ENCODE data around the gene TTC4. TPM values are rescaled to one million over a fixed set of nuclear protein-coding genes. Genes with fewer than 3 reads are reported as not detected.
A peak's percentile ranks its signal among the peaks of the same experiment; 100 is the strongest.

The TTC4 gene
- total RNA-seq, 1 donor from 2014 or later: 18.8 TPM

DNA sequence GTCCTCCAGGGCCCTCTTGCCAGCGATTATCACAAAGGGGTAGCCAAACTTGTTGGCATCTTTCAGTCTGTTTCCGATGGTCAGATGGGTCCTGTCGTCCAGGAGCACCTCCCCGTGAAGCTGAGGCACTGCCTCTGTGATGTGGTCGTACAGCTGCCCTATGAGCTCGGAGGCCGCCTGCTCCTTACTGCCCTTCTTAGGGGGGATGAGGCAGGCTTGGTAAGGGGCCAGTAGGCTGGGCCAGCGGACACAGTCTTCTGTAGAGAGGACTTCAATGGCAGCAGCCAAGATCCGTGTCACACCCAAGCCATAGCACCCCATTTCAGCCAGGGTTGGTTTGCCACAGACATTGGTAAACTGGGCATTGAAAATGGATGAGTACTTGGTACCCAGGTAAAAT lies 42.2 kb downstream of the TTC4 start:
- Histone ChIP-seq H3K27ac (ENCODE audit: low read depth, low read length) (no peak overlapping the region), H3K9me3 (ENCODE audit: control insufficient read depth in 3 of 3, low read length in 3 of 3) (no peaks in the 10 kb centered on the region), H3K4me3 (ENCODE audit: low read length in 3 of 3) (no peak overlapping the region), H3K4me1 (ENCODE audit: control insufficient read depth in 3 of 3, insufficient read depth in 3 of 3, low read length in 3 of 3) (no peaks in the 10 kb centered on the region), H3K36me3 (ENCODE audit: control insufficient read depth in 3 of 3, insufficient read depth in 3 of 3, low read length in 3 of 3) (peaks cover 14 to 24% (median 22%) of the 10 kb centered on the region in 3 donors), H3K27me3 (ENCODE audit: control insufficient read depth in 3 of 3, insufficient read depth in 3 of 3, low read length in 3 of 3) (no peaks in the 10 kb centered on the region), H3K9ac (ENCODE audit: low read depth in 1 of 3, low read length in 3 of 3) (no peak overlapping the region)

- no peaks in the 10 kb centered on the region for H3K9me3 ChIP-seq (ENCODE audit: control insufficient read depth in 3 of 3, low read length in 3 of 3)
- H3K9ac ChIP-seq (ENCODE audit: low read depth in 1 of 3, low read length in 3 of 3): no peak overlapping the region
- H3K27me3 ChIP-seq (ENCODE audit: control insufficient read depth in 3 of 3, insufficient read depth in 3 of 3, low read length in 3 of 3): no peaks in the 10 kb centered on the region
- H3K36me3 ChIP-seq (ENCODE audit: control insufficient read depth in 3 of 3, insufficient read depth in 3 of 3, low read length in 3 of 3): peaks cover 14 to 24% (median 22%) of the 10 kb centered on the region in 3 donors
- H3K27ac ChIP-seq (ENCODE audit: low read depth, low read length): no peak overlapping the region
- H3K4me3 ChIP-seq (ENCODE audit: low read length in 3 of 3): no peak overlapping the region
- peaks cover 4 to 5% (median 5%) of the 10 kb centered on the region in 3 donors for H3K4me1 ChIP-seq (ENCODE audit: control insufficient read depth in 3 of 3, insufficient read depth in 3 of 3, low read length in 3 of 3)
These were observed 43.2 kb downstream of the TTC4 start for GRCh38 chr1:54758678-54759348.

DNA sequence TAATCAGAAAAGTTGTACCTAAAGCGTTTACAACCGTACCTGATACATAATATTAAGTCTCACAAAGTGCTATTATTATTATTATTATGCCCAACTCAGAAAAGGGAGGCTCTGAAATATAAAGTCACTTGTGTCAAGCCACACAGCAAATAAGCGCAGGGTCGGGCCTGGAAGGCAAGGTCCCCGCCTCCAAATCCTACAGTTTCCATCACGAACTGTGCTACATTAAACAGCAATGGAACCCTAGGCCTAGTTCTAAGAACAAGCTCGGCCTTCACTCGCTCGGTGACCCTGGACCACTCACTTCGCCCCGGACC lies 48.1 kb downstream of the TTC4 start:
- no peaks in the 10 kb centered on the region for H3K9me3 ChIP-seq (ENCODE audit: control insufficient read depth in 3 of 3, low read length in 3 of 3)
- H3K27me3 ChIP-seq (ENCODE audit: control insufficient read depth in 3 of 3, insufficient read depth in 3 of 3, low read length in 3 of 3): no peaks in the 10 kb centered on the region
- peak overlapping the region; percentile 85 to 93 (median 92) for H3K9ac ChIP-seq (ENCODE audit: low read depth in 1 of 3, low read length in 3 of 3)
- peak overlapping the region; percentile 45 for H3K27ac ChIP-seq (ENCODE audit: low read depth, low read length)
- peak overlapping the region; percentile 88 to 98 (median 98) for H3K4me3 ChIP-seq (ENCODE audit: low read length in 3 of 3)
- H3K4me1 ChIP-seq (ENCODE audit: control insufficient read depth in 3 of 3, insufficient read depth in 3 of 3, low read length in 3 of 3): peaks cover 4 to 9% (median 8%) of the 10 kb centered on the region in 3 donors
- H3K36me3 ChIP-seq (ENCODE audit: control insufficient read depth in 3 of 3, insufficient read depth in 3 of 3, low read length in 3 of 3): peaks cover 1 to 3% (median 3%) of the 10 kb centered on the region in 3 donors

GRCh38 chr1:54764133-54764921 lies 48.7 kb downstream of the TTC4 start, which contains the start of gene PARS2:
TSS of gene PARS2 (minus strand) at chr1:54764523. CDS start at chr1:54759161, 5,362 bp downstream.
- Histone ChIP-seq H3K4me3 (ENCODE audit: low read length in 3 of 3) (peak within 1 kb of the TSS; percentile 92 to 98 (median 98)), H3K27ac (ENCODE audit: low read depth, low read length) (peak within 1 kb of the TSS; percentile 45)

DNA sequence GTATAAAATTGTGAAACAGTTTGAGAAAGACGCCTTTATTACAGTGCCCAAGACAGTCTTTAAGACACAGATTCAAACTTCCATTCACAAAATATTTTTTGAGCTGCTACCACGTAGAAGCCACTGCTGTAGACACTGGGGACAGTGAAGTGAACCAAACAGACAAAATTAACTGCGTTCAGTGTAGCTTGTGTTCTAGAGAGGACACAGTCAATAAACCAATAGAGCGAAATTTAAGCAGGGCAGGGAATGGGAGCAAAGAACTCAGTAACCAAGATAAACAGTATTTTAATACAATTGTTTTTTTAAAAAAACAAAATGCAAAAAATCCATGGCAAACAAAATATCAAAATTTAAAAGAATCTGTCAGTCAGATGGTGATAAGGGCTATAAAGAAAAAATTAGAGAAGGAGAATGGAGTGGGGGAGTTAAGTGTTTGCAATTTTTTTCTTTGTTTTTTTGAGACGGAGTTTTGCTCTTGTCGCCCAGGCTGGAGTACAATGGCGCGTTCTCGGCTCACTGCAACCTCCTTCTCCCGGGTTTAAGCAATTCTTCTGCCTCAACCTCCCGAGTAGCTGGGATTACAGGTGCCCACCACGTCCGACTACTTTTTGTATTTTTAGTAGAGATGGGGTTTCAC lies 49.4 kb downstream of the TTC4 start:
- H3K27me3 ChIP-seq (ENCODE audit: control insufficient read depth in 3 of 3, insufficient read depth in 3 of 3, low read length in 3 of 3): no peaks in the 10 kb centered on the region
- H3K9me3 ChIP-seq (ENCODE audit: control insufficient read depth in 3 of 3, low read length in 3 of 3): no peaks in the 10 kb centered on the region
- peak overlapping the region; percentile 30 to 92 (median 64) for H3K4me3 ChIP-seq (ENCODE audit: low read length in 3 of 3)
- peak overlapping the region; percentile 1 to 66 (median 41) for H3K9ac ChIP-seq (ENCODE audit: low read depth in 1 of 3, low read length in 3 of 3)
- peaks cover 4 to 9% (median 8%) of the 10 kb centered on the region in 3 donors for H3K4me1 ChIP-seq (ENCODE audit: control insufficient read depth in 3 of 3, insufficient read depth in 3 of 3, low read length in 3 of 3)
- H3K27ac ChIP-seq (ENCODE audit: low read depth, low read length): peak overlapping the region; percentile 5
- peaks cover 0 to 3% (median 0%) of the 10 kb centered on the region in 3 donors for H3K36me3 ChIP-seq (ENCODE audit: control insufficient read depth in 3 of 3, insufficient read depth in 3 of 3, low read length in 3 of 3)

More at GRCh38 chr1:54764133-54764921, 48.7 kb downstream of the TTC4 start, which contains the start of gene PARS2:
- H3K27me3 ChIP-seq (ENCODE audit: control insufficient read depth in 3 of 3, insufficient read depth in 3 of 3, low read length in 3 of 3): no peaks in the 10 kb centered on the region
- peaks cover 0 to 3% (median 0%) of the 10 kb centered on the region in 3 donors for H3K36me3 ChIP-seq (ENCODE audit: control insufficient read depth in 3 of 3, insufficient read depth in 3 of 3, low read length in 3 of 3)
- peak within 1 kb of the TSS; percentile 85 to 93 (median 92) for H3K9ac ChIP-seq (ENCODE audit: low read depth in 1 of 3, low read length in 3 of 3)
- no peaks in the 10 kb centered on the region for H3K9me3 ChIP-seq (ENCODE audit: control insufficient read depth in 3 of 3, low read length in 3 of 3)
- peaks cover 4 to 9% (median 8%) of the 10 kb centered on the region in 3 donors for H3K4me1 ChIP-seq (ENCODE audit: control insufficient read depth in 3 of 3, insufficient read depth in 3 of 3, low read length in 3 of 3)

- H3K27me3 ChIP-seq (ENCODE audit: control insufficient read depth in 3 of 3, insufficient read depth in 3 of 3, low read length in 3 of 3): no peaks in the 10 kb centered on the region
- no peak overlapping the region for H3K27ac ChIP-seq (ENCODE audit: low read depth, low read length)
- no peak overlapping the region for H3K9ac ChIP-seq (ENCODE audit: low read depth in 1 of 3, low read length in 3 of 3)
- no peaks in the 10 kb centered on the region for H3K9me3 ChIP-seq (ENCODE audit: control insufficient read depth in 3 of 3, low read length in 3 of 3)
- peaks cover 4 to 9% (median 8%) of the 10 kb centered on the region in 3 donors for H3K4me1 ChIP-seq (ENCODE audit: control insufficient read depth in 3 of 3, insufficient read depth in 3 of 3, low read length in 3 of 3)
- H3K4me3 ChIP-seq (ENCODE audit: low read length in 3 of 3): no peak overlapping the region
- peaks cover 0 to 3% (median 0%) of the 10 kb centered on the region in 3 donors for H3K36me3 ChIP-seq (ENCODE audit: control insufficient read depth in 3 of 3, insufficient read depth in 3 of 3, low read length in 3 of 3)
These were observed 51.1 kb downstream of the TTC4 start for GRCh38 chr1:54766726-54767125.

- no peaks in the 10 kb centered on the region for H3K9me3 ChIP-seq (ENCODE audit: control insufficient read depth in 3 of 3, low read length in 3 of 3)
- peaks cover 4 to 9% (median 8%) of the 10 kb centered on the region in 3 donors for H3K4me1 ChIP-seq (ENCODE audit: control insufficient read depth in 3 of 3, insufficient read depth in 3 of 3, low read length in 3 of 3)
- no peaks in the 10 kb centered on the region for H3K27me3 ChIP-seq (ENCODE audit: control insufficient read depth in 3 of 3, insufficient read depth in 3 of 3, low read length in 3 of 3)
- no peak overlapping the region for H3K27ac ChIP-seq (ENCODE audit: low read depth, low read length)
- peaks cover 0 to 3% (median 0%) of the 10 kb centered on the region in 3 donors for H3K36me3 ChIP-seq (ENCODE audit: control insufficient read depth in 3 of 3, insufficient read depth in 3 of 3, low read length in 3 of 3)
- no peak overlapping the region for H3K9ac ChIP-seq (ENCODE audit: low read depth in 1 of 3, low read length in 3 of 3)
- no peak overlapping the region for H3K4me3 ChIP-seq (ENCODE audit: low read length in 3 of 3)
These were observed 51.9 kb downstream of the TTC4 start for GRCh38 chr1:54767526-54767925.

- H3K36me3 ChIP-seq (ENCODE audit: control insufficient read depth in 3 of 3, insufficient read depth in 3 of 3, low read length in 3 of 3): peaks cover 0 to 3% (median 0%) of the 10 kb centered on the region in 3 donors
- H3K4me3 ChIP-seq (ENCODE audit: low read length in 3 of 3): no peak overlapping the region
- H3K27ac ChIP-seq (ENCODE audit: low read depth, low read length): no peak overlapping the region
- no peak overlapping the region for H3K9ac ChIP-seq (ENCODE audit: low read depth in 1 of 3, low read length in 3 of 3)
- no peaks in the 10 kb centered on the region for H3K9me3 ChIP-seq (ENCODE audit: control insufficient read depth in 3 of 3, low read length in 3 of 3)
- no peaks in the 10 kb centered on the region for H3K27me3 ChIP-seq (ENCODE audit: control insufficient read depth in 3 of 3, insufficient read depth in 3 of 3, low read length in 3 of 3)
- H3K4me1 ChIP-seq (ENCODE audit: control insufficient read depth in 3 of 3, insufficient read depth in 3 of 3, low read length in 3 of 3): peaks cover 4 to 9% (median 8%) of the 10 kb centered on the region in 3 donors
These were observed 52.4 kb downstream of the TTC4 start for GRCh38 chr1:54768093-54768492.

DNA sequence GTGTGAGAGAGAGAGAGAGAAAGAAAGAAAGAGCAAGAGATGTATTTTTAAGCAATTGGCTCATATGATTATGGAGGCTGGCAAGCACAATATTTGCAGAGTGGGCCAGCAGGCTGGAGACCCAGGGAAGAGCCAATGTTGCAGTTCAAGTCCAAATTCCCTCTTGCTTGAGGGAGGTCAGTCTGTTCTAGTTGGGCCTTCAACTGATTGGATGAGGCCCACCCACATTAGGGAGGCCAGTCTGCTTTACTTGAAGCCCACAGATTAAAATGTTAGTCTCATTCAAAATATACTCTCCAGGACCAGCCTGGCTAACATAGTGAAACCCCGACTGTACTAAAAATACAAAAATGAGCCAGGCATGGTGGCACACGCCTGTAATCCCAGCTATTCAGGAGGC lies 57.3 kb downstream of the TTC4 start:
- Histone ChIP-seq H3K27me3 (ENCODE audit: control insufficient read depth in 3 of 3, insufficient read depth in 3 of 3, low read length in 3 of 3) (peaks cover 0 to under 1% (median 0%) of the 10 kb centered on the region in 3 donors), H3K4me3 (ENCODE audit: low read length in 3 of 3) (no peak overlapping the region), H3K27ac (ENCODE audit: low read depth, low read length) (no peak overlapping the region), H3K9ac (ENCODE audit: low read depth in 1 of 3, low read length in 3 of 3) (no peak overlapping the region), H3K36me3 (ENCODE audit: control insufficient read depth in 3 of 3, insufficient read depth in 3 of 3, low read length in 3 of 3) (no peaks in the 10 kb centered on the region), H3K9me3 (ENCODE audit: control insufficient read depth in 3 of 3, low read length in 3 of 3) (no peaks in the 10 kb centered on the region), H3K4me1 (ENCODE audit: control insufficient read depth in 3 of 3, insufficient read depth in 3 of 3, low read length in 3 of 3) (no peaks in the 10 kb centered on the region)

Data from skeletal muscle tissue (tissue), 4 donors.